ENCODE data around the gene PMM1. TPM values are rescaled to one million over a fixed set of nuclear protein-coding genes. Genes with fewer than 3 reads are reported as not detected.

PMM1 gene
- polyA plus RNA-seq, 2 of the 4 experiments (the other 2 are of a cell fraction): 23.5 to 28.7 TPM

- POLR2A ChIA-PET: no interaction called here
- TF ChIP-seq ZSCAN20 (CRISPR knock-in tag; IDR thresholded peaks at IDR 0.05): no peak
- Histone ChIP-seq H3K27ac (no peak overlapping the region), H3K9me3 (no peaks in the 10 kb centered on the region), H3K4me3 (no peak overlapping the region), H3K4me1 (peaks cover 21% of the 10 kb centered on the region), H3K4me2 (no peak overlapping the region)
- FAIRE-seq (no peak), DNase-seq (ENCODE audit: low read depth in 1 of 2, low spot score in 1 of 2) (no peak), ATAC-seq (no peak)
- CTCF ChIA-PET: interaction anchor here (2.0 kb wide), 1 partner anchor 9 kb away, joined by 5 read pairs; no protein-coding TSS in a partner anchor
- 93% methylated on average over 7 of the region's 7 CpGs for WGBS (ENCODE audit: missing lambda C conversion rate)
These were observed 3.7 kb downstream of the PMM1 start for GRCh38 chr22:41585898-41586297.

GRCh38 chr22:41584881-41585280, 4.8 kb downstream of the PMM1 start:
- POLR2A ChIA-PET: no interaction called here

GRCh38 chr22:41582694-41583093, 6.9 kb downstream of the PMM1 start:
- Histone ChIP-seq H3K4me2 (no peak overlapping the region), H3K4me1 (peaks cover 6% of the 10 kb centered on the region), H3K4me3 (no peak overlapping the region), H3K9me3 (no peaks in the 10 kb centered on the region), H3K27ac (no peak overlapping the region)
- FAIRE-seq (no peak), DNase-seq (ENCODE audit: low read depth in 1 of 2, low spot score in 1 of 2) (no peak), ATAC-seq (no peak)
- 86% methylated on average over 8 of the region's 8 CpGs for WGBS (ENCODE audit: missing lambda C conversion rate)
- ChIA-PET POLR2A (no interaction called here), CTCF (interaction anchor here (1.3 to 4.6 kb wide), 2 partner anchors 9 to 15 kb away, joined by 4 to 17 read pairs; no protein-coding TSS in a partner anchor)
- TF ChIP-seq HEYL (CRISPR knock-in tag; IDR thresholded peaks at IDR 0.05) (no peak), RFX5 (IDR thresholded peaks at IDR 0.05) (no peak), KDM5A (IDR thresholded peaks at IDR 0.05) (no peak), FOSL2 (IDR thresholded peaks at IDR 0.05) (no peak), FOSL2 (CRISPR knock-in tag; IDR thresholded peaks at IDR 0.05) (no peak)

More at GRCh38 chr22:41584881-41585280, 4.8 kb downstream of the PMM1 start:
- FAIRE-seq (no peak), ATAC-seq (no peak), DNase-seq (ENCODE audit: low read depth in 1 of 2, low spot score in 1 of 2) (no peak)
- Histone ChIP-seq H3K4me2 (no peak overlapping the region), H3K9me3 (no peaks in the 10 kb centered on the region), H3K4me1 (peaks cover 18% of the 10 kb centered on the region), H3K4me3 (no peak overlapping the region), H3K27ac (no peak overlapping the region)
- CTCF ChIA-PET: interaction anchor here (0.9 to 1.1 kb wide), 2 partner anchors 8 to 58 kb away, joined by 3 to 5 read pairs; no protein-coding TSS in a partner anchor
- TF ChIP-seq HOXB13 (CRISPR knock-in tag; IDR thresholded peaks at IDR 0.05; ENCODE audit: low read depth): no peak
- no peak for TF ChIP-seq E2F6 (IDR thresholded peaks at IDR 0.05; ENCODE audit: borderline replicate concordance, low read depth)
- TF ChIP-seq ZFP36 (IDR thresholded peaks at IDR 0.05; ENCODE audit: borderline replicate concordance, partially characterized antibody): no peak
- TF ChIP-seq RARB (CRISPR knock-in tag; IDR thresholded peaks at IDR 0.05): no peak
- WGBS (ENCODE audit: missing lambda C conversion rate): 93% methylated on average over 5 of the region's 6 CpGs

- POLR2A ChIA-PET: interaction anchor here (2.4 kb wide), 1 partner anchor 10 kb away, joined by 12 read pairs; the partner anchor contains the start of gene PMM1
- FAIRE-seq: no peak
These were observed 9.7 kb downstream of the PMM1 start for GRCh38 chr22:41579997-41580355.

GRCh38 chr22:41579297-41579996, 10.2 kb downstream of the PMM1 start:
- WGBS (ENCODE audit: missing lambda C conversion rate): 92% methylated on average over 10 of the region's 12 CpGs
- Histone ChIP-seq H3K4me3 (no peak overlapping the region), H3K4me2 (no peak overlapping the region), H3K27ac (no peak overlapping the region), H3K9me3 (no peaks in the 10 kb centered on the region), H3K4me1 (no peaks in the 10 kb centered on the region)
- ChIA-PET POLR2A (interaction anchor here (2.4 kb wide), 1 partner anchor 10 kb away, joined by 12 read pairs; the partner anchor contains the start of gene PMM1), CTCF (interaction anchor here (1.1 to 4.6 kb wide), 7 partner anchors 10 to 87 kb away, joined by 3 to 17 read pairs (median 5); partner anchors contain the start of genes PMM1 and POLR3H)
- no peak for DNase-seq (ENCODE audit: low read depth in 1 of 2, low spot score in 1 of 2)
- ATAC-seq: no peak
- TF ChIP-seq ZFP36 (IDR thresholded peaks at IDR 0.05; ENCODE audit: borderline replicate concordance, partially characterized antibody) (peak; percentile 42), ZNF302 (CRISPR knock-in tag; IDR thresholded peaks at IDR 0.05) (no peak), KDM5A (IDR thresholded peaks at IDR 0.05) (no peak), HEYL (CRISPR knock-in tag; IDR thresholded peaks at IDR 0.05) (no peak), POLR2AphosphoS2 (conservative IDR thresholded peaks at IDR 0.05; ENCODE audit: low read length) (no peak), MAFK (IDR thresholded peaks at IDR 0.05; ENCODE audit: partially characterized antibody) (no peak)
- FAIRE-seq: no peak

More at GRCh38 chr22:41579997-41580355, 9.7 kb downstream of the PMM1 start:
- no CpG with 5 or more reads among the region's 6 CpGs for WGBS (ENCODE audit: missing lambda C conversion rate)
- Histone ChIP-seq H3K27ac (no peak overlapping the region), H3K4me1 (no peaks in the 10 kb centered on the region), H3K9me3 (no peaks in the 10 kb centered on the region), H3K4me3 (no peak overlapping the region), H3K4me2 (no peak overlapping the region)
- ATAC-seq (no peak), DNase-seq (ENCODE audit: low read depth in 1 of 2, low spot score in 1 of 2) (no peak)
- no peak for TF ChIP-seq POLR2A (IDR thresholded peaks at IDR 0.05; ENCODE audit: low read length)
- no peak for TF ChIP-seq RNF2 (IDR thresholded peaks at IDR 0.05; ENCODE audit: borderline replicate concordance, low read depth)
- CTCF ChIA-PET: interaction anchor here (1.1 to 4.6 kb wide), 5 partner anchors 10 to 87 kb away, joined by 3 to 17 read pairs (median 4); partner anchors contain the start of genes PMM1 and POLR3H
